Measurements from ENCODE around the gene COG8. TPM values are rescaled to one million over a fixed set of nuclear protein-coding genes. Genes with fewer than 3 reads are reported as not detected.

Gene COG8
- total RNA-seq, 2 donors from 2014 or later = 31.7 to 36.6 TPM

DNA sequence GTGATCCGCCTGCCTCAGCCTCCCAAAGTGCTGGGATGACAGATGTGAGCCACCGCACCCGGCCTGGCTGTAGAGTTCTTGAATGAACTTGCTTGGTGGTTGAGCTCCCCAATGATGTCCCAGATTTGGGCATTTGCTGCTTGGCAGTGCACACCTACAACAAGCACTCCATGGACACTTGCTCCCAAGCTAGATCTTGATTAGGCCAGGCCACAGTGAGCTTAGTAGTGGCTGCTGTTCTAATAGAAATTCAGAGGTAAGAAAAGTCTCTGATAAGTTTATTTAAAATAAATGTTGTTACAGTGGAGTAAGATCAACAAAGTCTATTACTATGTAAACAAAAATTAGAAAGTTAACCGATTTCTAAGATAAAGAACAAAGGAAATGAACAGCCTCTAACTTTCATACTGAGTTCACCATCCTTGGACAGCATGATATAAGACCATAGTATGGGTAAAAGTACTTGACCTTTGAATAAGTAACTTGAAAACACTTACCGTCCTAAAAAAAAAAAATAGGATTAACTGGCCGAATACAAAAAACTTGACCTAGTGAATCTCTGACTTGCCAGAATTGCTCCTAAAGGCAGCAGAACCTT lies 11.3 kb upstream of the COG8 start:
- DNase-seq = no peak
- intact Hi-C loops (cut with DNase I, micrococcal nuclease) = no loop called here
- ATAC-seq = peak; percentile 22

DNA sequence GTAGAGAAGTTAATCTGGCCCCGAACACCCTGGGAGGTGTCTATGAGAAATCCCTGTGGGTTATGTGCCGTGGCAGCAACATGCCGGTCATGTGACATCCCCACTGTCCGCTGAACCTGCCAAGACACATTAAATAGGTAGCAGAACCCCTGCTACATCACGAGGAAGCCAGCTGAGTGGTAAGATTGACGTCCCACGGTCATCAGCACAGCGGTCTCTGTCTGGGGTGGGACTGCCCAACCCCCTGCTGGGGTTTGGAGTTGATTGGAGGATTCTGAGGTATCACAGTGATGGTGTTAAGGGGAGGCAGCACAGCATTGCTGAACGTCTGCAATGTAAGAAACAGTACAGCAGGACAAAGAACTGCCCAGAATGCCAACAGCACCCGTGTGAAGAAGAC lies 10.2 kb upstream of the COG8 start:
- intact Hi-C loops (cut with DNase I, micrococcal nuclease) = no loop called here

DNA sequence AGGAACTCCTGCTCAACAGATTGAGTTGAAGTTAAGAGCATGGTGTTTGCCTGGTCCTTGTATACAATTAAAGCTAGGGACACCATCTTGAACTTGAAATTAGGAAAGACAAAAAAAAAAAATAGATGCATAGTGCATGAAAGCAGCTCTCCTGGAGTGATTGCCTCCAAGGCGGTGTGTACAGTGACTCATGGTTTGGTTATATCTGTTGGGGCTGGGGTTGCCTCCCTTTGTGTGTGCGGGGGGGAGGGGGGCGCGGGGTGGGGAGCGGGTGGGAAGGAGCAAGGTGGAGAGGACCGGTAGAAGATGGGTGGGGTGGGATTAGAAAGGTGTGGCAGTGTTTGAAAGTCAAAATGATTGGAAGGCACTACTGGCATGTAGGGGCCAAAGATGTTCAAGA lies 8.9 kb upstream of the COG8 start:
- ATAC-seq (no peak), DNase-seq (no peak)
- intact Hi-C loops (cut with DNase I, micrococcal nuclease) = no loop called here

More for the DNA sequence above, 10.2 kb upstream of the COG8 start:
- ATAC-seq = no peak
- no peak for DNase-seq

DNA sequence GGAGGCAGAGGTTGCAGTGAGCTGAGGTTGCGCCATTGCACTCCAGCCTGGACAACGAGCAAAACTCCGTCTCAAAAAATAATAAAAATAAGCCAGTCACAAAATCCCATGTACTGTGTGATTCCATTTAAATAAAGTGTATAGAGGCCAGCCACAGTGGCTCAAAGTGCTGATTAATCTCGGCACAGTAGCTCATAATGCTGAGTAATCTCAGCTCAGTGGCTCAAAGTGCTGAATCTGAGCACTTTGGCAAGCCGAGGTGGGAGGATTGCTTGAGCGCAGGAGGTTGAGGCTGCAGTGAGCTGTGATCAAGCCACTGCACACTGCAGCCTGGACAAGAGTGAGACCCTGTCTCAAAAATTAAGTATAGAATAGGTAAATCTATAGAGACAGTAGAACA lies 7.3 kb upstream of the COG8 start:
- ATAC-seq (no peak), DNase-seq (no peak)
- intact Hi-C loops (cut with DNase I, micrococcal nuclease) = no loop called here

DNA sequence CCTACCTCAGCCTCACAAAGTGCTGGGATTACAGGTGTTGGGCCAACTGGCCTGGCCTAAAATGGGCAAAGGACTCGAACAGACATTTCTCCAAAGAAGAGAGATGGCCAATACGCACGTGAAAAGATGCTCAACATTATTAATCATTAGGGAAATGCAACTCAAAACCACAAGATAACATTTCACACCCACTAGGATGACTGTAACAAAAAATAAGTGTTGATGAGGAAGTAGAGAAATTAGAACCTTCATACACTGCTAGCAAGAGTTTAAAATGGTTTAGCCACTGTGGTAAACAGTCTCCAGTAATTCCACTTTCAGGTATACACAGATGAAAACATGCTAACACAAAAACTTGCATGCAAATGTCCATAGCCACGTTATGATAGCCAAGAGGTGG lies 6.6 kb upstream of the COG8 start:
- ATAC-seq (no peak), DNase-seq (no peak)
- intact Hi-C loops (cut with DNase I, micrococcal nuclease) = no loop called here

DNA sequence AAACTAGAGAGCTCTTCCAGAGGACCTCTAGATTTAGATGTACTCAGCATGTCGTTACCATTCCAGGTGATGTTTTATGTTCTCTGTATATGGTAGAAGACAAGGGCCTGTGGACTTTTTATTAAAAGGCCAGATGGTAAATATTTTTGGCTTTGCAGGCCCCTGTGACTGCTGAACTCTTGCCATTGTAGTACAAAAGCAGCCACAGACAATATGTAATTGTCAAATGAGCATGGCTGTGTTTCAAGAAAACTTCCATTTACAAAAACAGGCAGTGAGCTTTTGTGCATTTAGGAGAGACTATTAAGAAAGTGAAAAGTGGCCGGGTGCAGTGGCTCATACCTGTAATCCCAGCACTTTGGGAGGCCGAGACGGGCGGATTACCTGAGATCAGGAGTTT lies 4.8 kb upstream of the COG8 start:
- no peak for DNase-seq
- no peak for ATAC-seq
- intact Hi-C loops (cut with DNase I, micrococcal nuclease) = no loop called here

DNA sequence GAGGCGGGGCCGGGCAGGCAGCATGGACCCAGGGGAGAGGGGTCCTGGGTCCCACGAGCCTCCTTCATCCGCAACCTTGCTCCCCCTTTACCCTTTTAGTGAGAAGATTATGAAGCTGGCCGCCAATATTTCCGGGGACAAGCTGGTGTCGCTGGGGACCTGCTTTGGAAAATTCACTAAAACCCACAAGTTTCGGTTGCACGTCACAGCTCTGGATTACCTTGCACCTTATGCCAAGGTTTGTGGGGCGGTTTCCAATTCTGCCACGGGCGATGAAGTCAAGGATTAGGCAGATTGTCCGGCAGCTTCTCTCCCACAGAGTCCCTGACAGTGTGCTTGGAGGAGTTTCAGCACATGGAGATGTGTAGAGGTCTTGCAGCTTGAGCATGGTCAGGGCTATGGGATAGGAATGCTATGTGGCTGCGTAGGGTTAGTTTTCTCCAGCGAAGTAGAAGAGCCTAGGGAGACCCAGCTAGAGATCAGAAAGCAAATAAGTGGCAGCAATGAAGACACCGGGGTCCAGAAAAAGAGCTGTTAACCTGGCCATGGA lies 806 bp upstream of the COG8 start:
- ATAC-seq (peak; percentile 4), DNase-seq (no peak)
- intact Hi-C loops (cut with DNase I, micrococcal nuclease) = no loop called here

DNA sequence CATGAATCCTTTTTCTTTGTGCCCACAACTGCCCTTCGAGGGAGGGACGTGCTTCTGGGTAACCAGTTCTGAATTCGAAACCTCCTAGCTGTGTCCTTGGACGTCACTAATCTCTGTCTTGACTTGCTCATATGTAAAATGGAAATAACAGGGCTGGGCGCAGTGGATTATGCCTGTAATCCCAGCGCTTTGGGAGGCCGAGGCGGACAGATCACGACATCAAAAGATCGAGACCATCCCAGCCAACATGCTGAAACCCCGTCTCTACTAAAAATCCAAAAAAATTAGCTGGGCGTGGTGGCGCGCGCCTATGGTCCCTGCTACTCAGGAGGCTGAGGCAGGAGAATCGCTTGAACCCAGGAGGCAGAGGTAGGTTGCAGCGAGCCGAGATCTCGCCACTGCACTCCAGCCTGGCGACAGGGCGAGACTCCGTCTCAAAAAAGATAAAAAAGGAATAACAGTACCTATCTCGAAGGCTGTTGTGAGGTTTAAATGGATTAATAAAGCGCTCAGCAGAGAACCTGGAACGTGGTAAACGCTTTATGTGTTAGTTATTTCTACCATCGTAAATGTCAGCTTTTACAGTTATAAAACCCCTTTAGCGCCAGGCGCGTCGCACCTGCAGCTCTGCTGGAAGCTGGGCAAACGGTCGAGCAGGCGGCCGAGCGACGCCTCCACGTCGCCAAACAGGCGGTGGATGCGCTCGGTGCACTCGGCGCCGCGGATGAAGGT lies 641 bp downstream of the COG8 start:
- intact Hi-C loops (cut with DNase I, micrococcal nuclease) = no loop called here
- peak; percentile 6 for ATAC-seq
- DNase-seq = peak; percentile 47 to 77

DNA sequence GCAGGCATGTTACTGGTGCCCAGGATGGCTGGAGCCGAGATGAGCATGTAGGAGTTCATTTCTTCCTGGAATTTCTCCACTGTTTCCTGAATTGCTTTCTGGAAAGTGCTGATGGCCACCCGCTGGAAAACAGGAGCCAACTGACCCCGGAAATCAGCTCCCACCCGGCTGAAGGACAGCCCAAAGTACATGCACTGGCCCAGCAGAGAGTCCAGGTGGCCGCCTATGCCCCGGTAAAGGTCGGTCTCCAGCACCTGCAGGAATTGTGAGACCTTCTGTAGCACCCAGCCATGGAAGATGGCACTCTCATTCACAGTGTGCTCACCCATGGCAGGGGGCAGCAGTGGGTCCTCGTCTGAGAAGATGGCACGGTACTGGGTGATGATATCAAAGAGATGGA lies 4.7 kb downstream of the COG8 start:
- ATAC-seq (no peak), DNase-seq (no peak)
- intact Hi-C loops (cut with DNase I, micrococcal nuclease) = no loop called here

DNA sequence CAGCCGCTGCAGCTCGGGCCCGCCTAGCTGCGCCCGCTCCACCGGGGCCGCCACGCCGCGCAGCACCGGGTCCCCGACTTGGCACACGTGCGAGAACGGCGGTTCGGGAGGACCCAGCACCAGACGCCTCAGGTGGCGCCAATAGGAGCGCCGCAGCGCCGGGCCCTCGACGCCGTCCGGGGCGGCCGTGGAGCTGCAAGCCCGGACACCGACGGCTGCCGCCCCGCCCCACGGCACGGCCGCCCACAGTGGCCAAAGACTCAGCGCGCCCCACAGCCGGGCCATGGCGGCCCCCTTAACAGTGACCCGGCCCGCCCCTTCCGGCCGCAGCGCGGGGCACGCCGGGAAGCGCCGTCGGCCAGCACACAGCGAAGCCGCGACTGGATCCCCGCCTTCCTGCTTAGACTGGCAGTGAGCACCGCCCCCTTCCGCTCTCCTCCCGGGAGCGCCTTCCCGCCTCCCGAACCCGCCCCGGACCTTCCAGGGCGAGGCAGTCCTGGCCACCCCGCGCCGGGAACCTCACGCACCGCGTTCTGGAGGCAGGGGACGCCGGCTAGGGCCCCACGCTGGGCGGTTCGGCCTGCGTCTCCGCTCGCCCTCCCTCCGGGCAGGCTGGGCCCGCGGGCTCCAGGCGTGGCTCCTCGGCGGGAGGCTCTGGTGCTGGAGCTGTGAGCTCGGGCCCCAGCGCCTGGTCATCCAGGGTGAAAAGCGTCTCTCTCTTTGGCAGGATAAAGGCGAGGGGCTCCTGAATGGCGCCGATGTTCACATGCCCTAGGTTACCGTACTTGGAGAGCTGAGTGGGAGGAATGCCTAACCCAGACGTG lies 8.9 kb downstream of the COG8 start, which contains the start of gene PDF:
Gene PDF (minus strand): TSS at position 303 of the 824 bp plus-strand sequence. CDS start 18 bp downstream, at position 285.
- intact Hi-C loops (cut with DNase I, micrococcal nuclease) = no loop called here
- DNase-seq (peak; percentile 96), ATAC-seq (peak; percentile 85)

DNA sequence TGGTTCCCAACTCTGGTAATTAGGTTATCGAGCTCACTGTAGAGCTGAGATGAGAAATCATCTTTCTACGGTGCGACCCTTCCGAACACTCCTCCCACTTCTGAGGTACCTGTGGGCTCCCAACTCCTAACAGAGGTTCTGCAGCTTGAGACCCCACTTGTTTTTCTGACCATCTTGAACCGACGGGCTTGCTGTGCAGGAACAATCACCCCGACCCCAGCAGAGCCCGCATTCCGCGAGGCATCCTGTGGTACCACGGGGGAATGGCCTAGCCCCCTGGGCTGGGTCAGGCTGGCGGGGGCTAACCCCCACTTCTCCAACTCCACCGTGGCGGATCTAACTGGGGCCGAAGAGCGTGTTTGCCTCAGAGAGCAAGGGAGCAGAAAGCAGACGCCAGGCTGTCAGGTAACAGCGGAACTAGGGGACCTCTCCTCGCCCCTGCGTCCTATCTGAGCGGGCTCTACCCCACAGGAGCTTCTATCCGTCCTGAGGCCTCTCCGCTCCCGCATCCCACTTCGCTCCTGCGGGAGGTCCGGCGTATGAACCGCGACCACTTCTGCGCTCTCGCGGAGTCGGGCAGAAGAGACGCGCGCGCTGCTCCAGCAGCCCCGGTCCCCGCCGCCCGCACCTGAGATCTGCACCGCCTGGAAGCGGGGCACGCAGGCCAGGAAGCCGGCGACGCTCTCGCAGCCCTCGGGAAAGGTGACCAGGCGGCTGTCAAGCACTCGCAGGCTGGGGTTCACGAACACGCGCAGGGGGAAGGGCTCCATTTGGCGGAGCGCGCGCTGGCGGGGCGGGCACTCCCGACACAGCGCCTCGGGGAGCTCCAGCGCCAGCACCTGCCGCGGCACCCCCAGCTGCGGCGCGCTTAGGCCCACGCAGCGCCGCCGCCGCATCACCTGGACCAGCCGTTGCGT lies 9.7 kb downstream of the COG8 start:
- DNase-seq (peak in 1 of 2 donors; percentile 61), ATAC-seq (peak; percentile 50)
- intact Hi-C loops (cut with DNase I, micrococcal nuclease) = no loop called here

DNA sequence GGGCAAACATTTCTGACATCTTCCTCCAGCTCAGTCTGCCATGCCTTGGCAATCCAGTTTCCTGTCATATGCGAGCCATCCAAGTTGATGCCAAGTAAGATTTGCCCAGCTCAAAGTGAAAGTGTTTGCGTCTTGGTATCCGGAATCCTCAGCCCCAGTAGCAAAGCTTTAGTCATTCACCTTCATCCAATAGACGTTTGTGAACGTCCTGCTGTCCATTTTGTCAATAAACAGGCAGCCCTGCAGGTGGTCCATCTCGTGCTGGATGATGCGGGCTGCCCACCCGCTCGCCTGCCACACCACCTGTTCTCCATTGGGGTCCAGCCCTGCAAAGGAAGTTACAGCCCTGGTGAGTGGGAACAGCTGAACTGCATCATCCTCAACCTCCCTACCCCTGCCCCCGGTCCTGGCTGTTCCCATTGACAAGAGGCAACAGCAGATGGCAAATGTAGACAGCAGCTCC lies 10.5 kb downstream of the COG8 start:
- ATAC-seq (no peak), DNase-seq (no peak)
- intact Hi-C loops (cut with DNase I, micrococcal nuclease) = no loop called here

DNA sequence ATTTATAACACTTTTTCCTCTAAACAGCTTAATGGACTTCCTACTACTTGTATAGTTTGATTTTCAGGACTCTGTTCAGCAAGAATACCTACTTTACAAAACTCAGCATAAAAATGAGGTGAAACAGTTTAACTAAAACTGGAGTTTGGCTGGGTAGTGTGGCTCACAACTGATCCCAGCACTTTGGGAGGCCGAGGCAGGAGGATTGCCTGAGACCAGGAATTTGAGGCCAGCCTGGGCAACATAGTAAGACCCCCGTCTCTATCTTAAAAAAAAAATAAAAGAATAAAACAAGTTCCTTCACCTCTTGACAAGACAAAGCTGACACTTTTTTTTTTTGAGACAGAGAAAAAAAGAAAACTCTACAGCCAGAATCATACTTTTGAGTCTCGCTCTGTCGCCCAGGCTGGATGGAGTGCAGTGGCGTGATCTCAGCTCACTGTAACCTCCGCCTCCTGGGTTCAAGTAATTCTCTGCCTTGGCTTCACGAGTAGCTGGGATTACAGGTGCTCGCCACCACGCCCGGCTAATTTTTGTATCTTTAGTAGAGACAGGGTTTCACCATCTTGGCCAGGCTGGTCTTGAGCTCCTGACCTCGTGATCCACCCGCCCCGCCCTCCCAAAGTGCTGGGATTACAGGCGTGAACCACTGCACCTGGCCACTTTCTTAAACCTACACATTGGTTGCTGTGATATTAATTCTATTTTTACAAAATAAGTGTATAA lies 11.6 kb downstream of the COG8 start:
- intact Hi-C loops (cut with DNase I, micrococcal nuclease) = no loop called here
- DNase-seq (no peak), ATAC-seq (no peak)

DNA sequence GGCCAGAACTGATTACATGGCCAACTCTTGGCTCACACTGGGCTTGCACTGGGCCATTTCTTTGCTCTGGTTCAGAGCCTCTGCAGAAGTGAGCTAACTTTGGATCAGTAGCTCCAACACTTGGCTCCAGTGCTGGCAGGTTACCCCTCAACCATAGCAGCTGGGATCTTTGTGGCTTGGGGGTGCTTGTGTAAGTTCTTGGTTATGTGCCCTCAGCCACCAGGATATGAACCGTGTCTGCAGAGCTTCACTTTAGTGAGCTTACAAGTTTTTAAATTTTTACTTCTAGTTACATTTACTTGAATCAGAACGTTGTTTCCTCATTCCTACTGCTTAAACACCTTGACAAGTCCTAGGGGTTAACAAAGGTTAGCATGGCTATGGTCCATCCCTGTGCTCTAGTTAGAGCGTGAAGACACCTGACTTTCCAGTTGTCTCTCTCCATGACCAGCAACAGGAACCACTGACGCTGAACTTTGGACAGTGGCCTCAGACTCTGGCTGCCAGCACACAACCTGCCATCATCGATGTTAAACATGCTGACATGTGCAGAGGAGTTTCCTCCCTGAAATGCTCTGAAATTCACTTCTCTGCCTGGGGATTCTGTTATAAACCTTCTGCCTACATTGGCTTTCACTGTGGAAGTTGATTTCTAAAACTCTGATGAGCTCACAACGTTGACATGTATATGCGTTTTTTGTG lies 13.0 kb downstream of the COG8 start:
- intact Hi-C loops (cut with DNase I, micrococcal nuclease) = no loop called here
- DNase-seq (peak; percentile 52 to 68), ATAC-seq (peak; percentile 50)

DNA sequence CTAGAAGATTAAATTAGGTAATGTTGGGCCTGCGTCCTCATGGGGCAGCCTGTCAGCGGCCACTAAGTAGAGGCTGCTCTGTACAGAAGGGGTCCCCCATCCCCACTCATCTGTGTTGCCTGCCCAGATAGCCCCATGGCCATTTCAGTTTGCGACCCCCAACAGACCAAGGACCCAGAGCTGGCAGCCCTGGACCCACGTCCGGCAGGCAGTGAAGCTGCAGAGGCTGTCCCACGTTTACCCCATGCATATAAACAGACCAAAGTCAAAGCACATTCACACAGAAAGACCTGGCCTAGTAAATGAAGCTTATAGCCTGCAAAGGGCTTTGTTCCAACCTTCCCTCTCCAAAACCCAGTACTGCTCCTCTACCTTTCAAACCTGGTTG lies 13.6 kb downstream of the COG8 start:
- DNase-seq = no peak
- intact Hi-C loops (cut with DNase I, micrococcal nuclease) = no loop called here
- no peak for ATAC-seq

DNA sequence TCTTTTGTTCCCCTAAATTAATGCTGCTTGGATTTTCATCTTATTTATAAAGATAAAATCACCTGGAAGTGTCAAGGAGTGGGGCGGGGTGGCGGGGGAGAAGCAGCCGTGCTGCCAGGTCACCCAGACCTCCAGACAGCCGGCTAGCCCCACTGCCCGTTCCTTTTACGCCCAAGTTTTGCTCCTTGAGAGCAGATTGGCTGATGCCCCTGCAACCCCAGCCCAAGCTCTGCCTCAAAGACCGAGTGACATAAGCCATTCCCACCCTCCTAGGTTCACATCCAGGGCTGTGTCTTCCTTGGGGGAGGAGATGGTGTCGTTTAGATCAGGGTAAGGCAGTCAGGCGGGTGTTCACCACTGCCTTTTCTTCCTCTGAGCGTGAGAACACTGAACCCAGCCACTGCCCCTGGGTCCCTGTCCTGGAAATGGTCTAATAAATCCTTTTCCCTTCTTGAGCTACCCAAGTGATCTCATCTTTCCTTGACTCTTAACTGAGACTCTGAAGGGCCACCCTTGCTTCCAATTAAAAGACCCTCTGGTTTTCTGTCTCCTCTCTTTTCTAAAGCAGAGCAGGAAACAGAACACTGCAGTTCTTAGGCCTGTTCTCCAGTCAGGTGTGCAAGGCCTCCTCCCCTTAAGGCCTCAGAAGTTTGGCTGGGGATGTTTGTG lies 14.6 kb downstream of the COG8 start:
- DNase-seq = no peak
- ATAC-seq = no peak
- intact Hi-C loops (cut with DNase I, micrococcal nuclease) = no loop called here

DNA sequence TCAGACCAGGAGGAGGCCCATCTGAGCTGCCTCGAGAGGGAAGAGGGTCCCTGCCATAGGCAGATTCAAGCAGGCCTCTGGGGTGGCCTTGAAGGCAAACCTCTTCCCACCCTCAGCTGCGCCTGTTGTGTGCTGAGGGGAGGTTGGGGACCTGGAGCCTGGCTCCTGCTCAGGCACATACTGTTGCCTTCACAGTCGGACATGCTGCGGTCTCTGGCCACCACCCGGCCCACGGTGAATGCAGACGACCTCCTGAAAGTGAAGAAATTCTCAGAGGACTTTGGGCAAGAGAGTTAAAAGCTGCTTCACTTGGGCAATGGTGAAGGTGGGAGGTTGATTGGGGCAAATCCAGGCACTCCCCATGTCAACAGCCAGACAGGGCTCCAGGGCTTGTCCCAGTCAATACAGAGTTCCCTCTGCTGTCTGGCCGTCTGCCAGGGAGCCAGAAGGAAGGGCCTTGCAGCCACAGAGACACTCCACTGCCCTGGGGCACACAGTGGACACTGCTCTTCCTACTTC lies 15.3 kb downstream of the COG8 start:
- intact Hi-C loops (cut with DNase I, micrococcal nuclease) = no loop called here
- peak; percentile 74 to 83 for DNase-seq
- ATAC-seq = peak; percentile 74

All from left colon (tissue), 2 donors.